OCI-LY3 (cell line): ENCODE results near the gene FFAR2.

Experiments used
- CTCF ChIP-seq: fragments of 200-600, 300-600 bp; sonication (generic); IDR thresholded peaks from 2 replicates; pipeline ENCODE4 v1.5.1; 2014; ENCODE audit warnings: antibody characterized with exemption, low read length, low read depth
- EZH2phosphoT487 ChIP-seq: fragments of 200-600 bp; shearing (Covaris generic); IDR thresholded peaks from 2 replicates; pipeline ENCODE4 v1.6.1; 2018; ENCODE audit warnings: antibody characterized with exemption, mixed run types, low read depth

- TF ChIP-seq CTCF, result no peak
- no peak for TF ChIP-seq EZH2phosphoT487
Measured at GRCh38 chr19:35455616-35456201, 7.7 kb downstream of the FFAR2 start.
